ENCODE measurements around the gene DTNBP1.

DNA sequence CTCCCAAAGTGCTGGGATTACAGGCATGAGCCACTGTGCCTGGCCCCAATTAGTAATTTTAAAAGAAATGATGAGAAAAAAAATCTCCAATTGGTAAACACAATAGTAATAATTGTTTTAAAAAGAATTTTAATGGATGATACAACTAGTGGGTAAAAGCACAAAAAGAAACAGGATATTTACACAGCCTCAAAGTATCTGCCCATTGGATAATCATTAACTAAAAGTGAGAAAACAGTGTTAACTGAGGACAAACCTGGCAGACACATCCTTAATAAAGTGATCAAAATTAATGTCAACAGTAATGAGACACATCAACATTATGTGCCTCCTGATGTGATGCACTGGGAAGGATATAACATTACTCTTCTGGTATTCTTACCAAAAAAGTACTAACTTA, 24.5 kb downstream of the DTNBP1 start:
- TF ChIP-seq, protein P1, sequence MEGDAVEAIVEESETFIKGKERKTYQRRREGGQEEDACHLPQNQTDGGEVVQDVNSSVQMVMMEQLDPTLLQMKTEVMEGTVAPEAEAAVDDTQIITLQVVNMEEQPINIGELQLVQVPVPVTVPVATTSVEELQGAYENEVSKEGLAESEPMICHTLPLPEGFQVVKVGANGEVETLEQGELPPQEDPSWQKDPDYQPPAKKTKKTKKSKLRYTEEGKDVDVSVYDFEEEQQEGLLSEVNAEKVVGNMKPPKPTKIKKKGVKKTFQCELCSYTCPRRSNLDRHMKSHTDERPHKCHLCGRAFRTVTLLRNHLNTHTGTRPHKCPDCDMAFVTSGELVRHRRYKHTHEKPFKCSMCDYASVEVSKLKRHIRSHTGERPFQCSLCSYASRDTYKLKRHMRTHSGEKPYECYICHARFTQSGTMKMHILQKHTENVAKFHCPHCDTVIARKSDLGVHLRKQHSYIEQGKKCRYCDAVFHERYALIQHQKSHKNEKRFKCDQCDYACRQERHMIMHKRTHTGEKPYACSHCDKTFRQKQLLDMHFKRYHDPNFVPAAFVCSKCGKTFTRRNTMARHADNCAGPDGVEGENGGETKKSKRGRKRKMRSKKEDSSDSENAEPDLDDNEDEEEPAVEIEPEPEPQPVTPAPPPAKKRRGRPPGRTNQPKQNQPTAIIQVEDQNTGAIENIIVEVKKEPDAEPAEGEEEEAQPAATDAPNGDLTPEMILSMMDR (IDR thresholded peaks at IDR 0.05) = no peak
- no peak for TF ChIP-seq POLR2A (IDR thresholded peaks at IDR 0.05)
